SIG-M5 (cell line): ENCODE results near the gene WDR12.
A peak's percentile ranks its signal among the peaks of the same experiment; 100 is the strongest.
"Not testable (repeated sequence)": the region's sequence is repeated elsewhere in the genome, so short reads cannot be mapped to it uniquely, and the experiment has no call there.

Experiments used
- DNase-seq: peaks from one replicate; lab custom pipeline; 2025; lab: John Stamatoyannopoulos, UW

Gene WDR12

GRCh38 chr2:202883987-202884675 lies 27.3 kb downstream of the WDR12 start:
- DNase-seq, result no peak

- DNase-seq, result no peak
Observed at GRCh38 chr2:202881570-202881969, 29.9 kb downstream of the WDR12 start.

GRCh38 chr2:202877699-202878098 lies 33.8 kb downstream of the WDR12 start:
- DNase-seq, result no peak

- DNase-seq, result no peak
Observed at GRCh38 chr2:202871300-202872141, 40.0 kb downstream of the WDR12 start, which contains the start of gene ICA1L. Gene ICA1L (minus strand): TSS chr2:202871766. CDS start chr2:202829009, 42,757 bp downstream.

GRCh38 chr2:202870431-202871299 lies 40.8 kb downstream of the WDR12 start:
- DNase-seq, result peak; percentile 1

- no peak for DNase-seq
Observed at GRCh38 chr2:202861987-202862386, 49.5 kb downstream of the WDR12 start.

- no peak for DNase-seq
Observed at GRCh38 chr2:202858601-202859000, 52.9 kb downstream of the WDR12 start.

- not testable (repeated sequence) for DNase-seq
Observed at GRCh38 chr2:202849343-202849742, 62.1 kb downstream of the WDR12 start.

- DNase-seq, result no peak
Observed at GRCh38 chr2:202848813-202849212, 62.7 kb downstream of the WDR12 start.

GRCh38 chr2:202847693-202848524 lies 63.6 kb downstream of the WDR12 start:
- peak; percentile 4 for DNase-seq

- DNase-seq, result no peak
Observed at GRCh38 chr2:202844656-202845055, 66.8 kb downstream of the WDR12 start.

- no peak for DNase-seq
Observed at GRCh38 chr2:202842690-202843089, 68.8 kb downstream of the WDR12 start.

GRCh38 chr2:202841090-202841867 lies 70.2 kb downstream of the WDR12 start:
- DNase-seq, result no peak

- no peak for DNase-seq
Observed at GRCh38 chr2:202831242-202832220, 79.9 kb downstream of the WDR12 start.

GRCh38 chr2:202824901-202825300 lies 86.6 kb downstream of the WDR12 start:
- DNase-seq, result no peak
